H1 (cell line): ENCODE results near the gene ECPAS. TPM values are rescaled to one million over a fixed set of nuclear protein-coding genes. Genes with fewer than 3 reads are reported as not detected.

Source experiments
- BRCA1 ChIP-seq: IDR thresholded peaks from 2 replicates; pipeline ENCODE4 v1.6.1; 2012; ENCODE audit warnings: low read depth, low read length, improper control_type of control experiment
- FOSL1 ChIP-seq: IDR thresholded peaks from 2 replicates; pipeline ENCODE4 v1.6.1; 2011; ENCODE audit warnings: mild to moderate bottlenecking, low read depth, low read length, moderate library complexity; ENCODE audit not compliant: insufficient read depth
- KDM5A ChIP-seq: fragments of 200-600 bp; IDR thresholded peaks from 2 replicates; pipeline ENCODE4 v1.7.1; 2012; ENCODE audit warnings: mild to moderate bottlenecking, low read length, inconsistent platforms, mixed read lengths
- POLR2A ChIP-seq, 2 experiments: IDR thresholded peaks; 1 replicate in 1 of 2; 2 replicates in 1 of 2; pipeline ENCODE4 v1.6.1; 2011; ENCODE audit warnings: low read depth in 2 of 2, low read length in 2 of 2, mild to moderate bottlenecking in 2 of 2; ENCODE audit errors: control extremely low read depth in 1 of 2
- RFX5 ChIP-seq: IDR thresholded peaks from 2 replicates; pipeline ENCODE4 v1.6.1; 2011; ENCODE audit warnings: low read depth, low read length, improper control_type of control experiment, borderline replicate concordance
- SRF ChIP-seq: IDR thresholded peaks from 2 replicates; pipeline ENCODE4 v1.6.1; 2011; ENCODE audit warnings: mild to moderate bottlenecking, low read depth, low read length, moderate library complexity
- TAF7 ChIP-seq: optimal IDR thresholded peaks from 2 replicates; pipeline ENCODE3; 2011; ENCODE audit warnings: low read depth, mild to moderate bottlenecking, inconsistent platforms, low read length, moderate library complexity, borderline replicate concordance
- YY1 ChIP-seq: IDR thresholded peaks from 2 replicates; pipeline ENCODE4 v1.6.1; 2011; ENCODE audit warnings: low read depth, mild to moderate bottlenecking, low read length
- polyA plus RNA-seq, 7 experiments: library from polyadenylated mRNA; depleted of rRNA in 3 of 7; stranded (reverse) in 5 of 7; unstranded in 2 of 7; fragments of >200 nt in 5 of 7; fragments of 200-250 nt in 2 of 7; gene quantifications; 1 replicate in 5 of 7; 2 replicates in 1 of 7; 4 replicates in 1 of 7; pipeline versions ENCODE4 v1.2.1 to v1.2.3, GENCODE V29; 2011 to 2013; ENCODE audit warnings: missing spikeins in 2 of 7, mixed read lengths in 2 of 7
- total RNA-seq: library from RNA; stranded (reverse); fragmentation: NEBNext Ultra II Directional; extraction: Animal tissue kit (Norgen Biotek cat#: 25700); gene quantifications from 2 replicates; pipeline ENCODE4 v1.2.1, GENCODE V29; 2021
- TF ChIP-seq, protein P1 (sequence below): fragments of 300-600 bp; sonication (generic); IDR thresholded peaks from 2 replicates; pipeline ENCODE4 v1.7.1; 2012; ENCODE audit warnings: low read length, moderate library complexity, mild to moderate bottlenecking, inconsistent platforms; ENCODE audit not compliant: insufficient replicate concordance
- TF ChIP-seq, protein P2 (sequence below): IDR thresholded peaks from 2 replicates; pipeline ENCODE4 v1.6.1; 2011; ENCODE audit warnings: low read length, improper control_type of control experiment
- TF ChIP-seq, protein P3 (sequence below): IDR thresholded peaks from 2 replicates; pipeline ENCODE4 v1.6.1; 2012; ENCODE audit warnings: inconsistent platforms

Gene ECPAS
- total and polyA plus RNA-seq, 2 of the 8 experiments (the other 6 are each of a cell fraction or from before 2014, with no cell fraction given), result 20.9 to 131 TPM

DNA sequence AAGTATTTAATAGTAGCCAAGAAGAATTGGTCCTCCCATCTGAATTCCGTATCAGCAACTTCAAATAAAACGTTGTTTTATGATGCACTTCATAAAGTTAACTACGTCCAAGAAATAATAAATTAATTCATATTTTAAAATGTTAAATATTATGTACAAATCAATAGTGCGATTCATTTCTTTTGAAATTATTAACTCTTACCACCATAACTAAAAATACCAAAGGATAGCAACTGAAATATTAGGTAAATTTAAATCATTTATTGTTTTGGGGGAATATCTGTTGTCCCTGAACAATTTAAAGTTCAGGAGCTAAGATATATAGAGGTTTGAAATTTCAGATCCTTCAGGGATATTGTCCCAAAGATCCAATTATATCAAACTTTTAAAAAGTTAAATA is 154.1 kb downstream of the ECPAS start, which contains the start of gene OR2K2 (continued):
- TF ChIP-seq, protein P1, sequence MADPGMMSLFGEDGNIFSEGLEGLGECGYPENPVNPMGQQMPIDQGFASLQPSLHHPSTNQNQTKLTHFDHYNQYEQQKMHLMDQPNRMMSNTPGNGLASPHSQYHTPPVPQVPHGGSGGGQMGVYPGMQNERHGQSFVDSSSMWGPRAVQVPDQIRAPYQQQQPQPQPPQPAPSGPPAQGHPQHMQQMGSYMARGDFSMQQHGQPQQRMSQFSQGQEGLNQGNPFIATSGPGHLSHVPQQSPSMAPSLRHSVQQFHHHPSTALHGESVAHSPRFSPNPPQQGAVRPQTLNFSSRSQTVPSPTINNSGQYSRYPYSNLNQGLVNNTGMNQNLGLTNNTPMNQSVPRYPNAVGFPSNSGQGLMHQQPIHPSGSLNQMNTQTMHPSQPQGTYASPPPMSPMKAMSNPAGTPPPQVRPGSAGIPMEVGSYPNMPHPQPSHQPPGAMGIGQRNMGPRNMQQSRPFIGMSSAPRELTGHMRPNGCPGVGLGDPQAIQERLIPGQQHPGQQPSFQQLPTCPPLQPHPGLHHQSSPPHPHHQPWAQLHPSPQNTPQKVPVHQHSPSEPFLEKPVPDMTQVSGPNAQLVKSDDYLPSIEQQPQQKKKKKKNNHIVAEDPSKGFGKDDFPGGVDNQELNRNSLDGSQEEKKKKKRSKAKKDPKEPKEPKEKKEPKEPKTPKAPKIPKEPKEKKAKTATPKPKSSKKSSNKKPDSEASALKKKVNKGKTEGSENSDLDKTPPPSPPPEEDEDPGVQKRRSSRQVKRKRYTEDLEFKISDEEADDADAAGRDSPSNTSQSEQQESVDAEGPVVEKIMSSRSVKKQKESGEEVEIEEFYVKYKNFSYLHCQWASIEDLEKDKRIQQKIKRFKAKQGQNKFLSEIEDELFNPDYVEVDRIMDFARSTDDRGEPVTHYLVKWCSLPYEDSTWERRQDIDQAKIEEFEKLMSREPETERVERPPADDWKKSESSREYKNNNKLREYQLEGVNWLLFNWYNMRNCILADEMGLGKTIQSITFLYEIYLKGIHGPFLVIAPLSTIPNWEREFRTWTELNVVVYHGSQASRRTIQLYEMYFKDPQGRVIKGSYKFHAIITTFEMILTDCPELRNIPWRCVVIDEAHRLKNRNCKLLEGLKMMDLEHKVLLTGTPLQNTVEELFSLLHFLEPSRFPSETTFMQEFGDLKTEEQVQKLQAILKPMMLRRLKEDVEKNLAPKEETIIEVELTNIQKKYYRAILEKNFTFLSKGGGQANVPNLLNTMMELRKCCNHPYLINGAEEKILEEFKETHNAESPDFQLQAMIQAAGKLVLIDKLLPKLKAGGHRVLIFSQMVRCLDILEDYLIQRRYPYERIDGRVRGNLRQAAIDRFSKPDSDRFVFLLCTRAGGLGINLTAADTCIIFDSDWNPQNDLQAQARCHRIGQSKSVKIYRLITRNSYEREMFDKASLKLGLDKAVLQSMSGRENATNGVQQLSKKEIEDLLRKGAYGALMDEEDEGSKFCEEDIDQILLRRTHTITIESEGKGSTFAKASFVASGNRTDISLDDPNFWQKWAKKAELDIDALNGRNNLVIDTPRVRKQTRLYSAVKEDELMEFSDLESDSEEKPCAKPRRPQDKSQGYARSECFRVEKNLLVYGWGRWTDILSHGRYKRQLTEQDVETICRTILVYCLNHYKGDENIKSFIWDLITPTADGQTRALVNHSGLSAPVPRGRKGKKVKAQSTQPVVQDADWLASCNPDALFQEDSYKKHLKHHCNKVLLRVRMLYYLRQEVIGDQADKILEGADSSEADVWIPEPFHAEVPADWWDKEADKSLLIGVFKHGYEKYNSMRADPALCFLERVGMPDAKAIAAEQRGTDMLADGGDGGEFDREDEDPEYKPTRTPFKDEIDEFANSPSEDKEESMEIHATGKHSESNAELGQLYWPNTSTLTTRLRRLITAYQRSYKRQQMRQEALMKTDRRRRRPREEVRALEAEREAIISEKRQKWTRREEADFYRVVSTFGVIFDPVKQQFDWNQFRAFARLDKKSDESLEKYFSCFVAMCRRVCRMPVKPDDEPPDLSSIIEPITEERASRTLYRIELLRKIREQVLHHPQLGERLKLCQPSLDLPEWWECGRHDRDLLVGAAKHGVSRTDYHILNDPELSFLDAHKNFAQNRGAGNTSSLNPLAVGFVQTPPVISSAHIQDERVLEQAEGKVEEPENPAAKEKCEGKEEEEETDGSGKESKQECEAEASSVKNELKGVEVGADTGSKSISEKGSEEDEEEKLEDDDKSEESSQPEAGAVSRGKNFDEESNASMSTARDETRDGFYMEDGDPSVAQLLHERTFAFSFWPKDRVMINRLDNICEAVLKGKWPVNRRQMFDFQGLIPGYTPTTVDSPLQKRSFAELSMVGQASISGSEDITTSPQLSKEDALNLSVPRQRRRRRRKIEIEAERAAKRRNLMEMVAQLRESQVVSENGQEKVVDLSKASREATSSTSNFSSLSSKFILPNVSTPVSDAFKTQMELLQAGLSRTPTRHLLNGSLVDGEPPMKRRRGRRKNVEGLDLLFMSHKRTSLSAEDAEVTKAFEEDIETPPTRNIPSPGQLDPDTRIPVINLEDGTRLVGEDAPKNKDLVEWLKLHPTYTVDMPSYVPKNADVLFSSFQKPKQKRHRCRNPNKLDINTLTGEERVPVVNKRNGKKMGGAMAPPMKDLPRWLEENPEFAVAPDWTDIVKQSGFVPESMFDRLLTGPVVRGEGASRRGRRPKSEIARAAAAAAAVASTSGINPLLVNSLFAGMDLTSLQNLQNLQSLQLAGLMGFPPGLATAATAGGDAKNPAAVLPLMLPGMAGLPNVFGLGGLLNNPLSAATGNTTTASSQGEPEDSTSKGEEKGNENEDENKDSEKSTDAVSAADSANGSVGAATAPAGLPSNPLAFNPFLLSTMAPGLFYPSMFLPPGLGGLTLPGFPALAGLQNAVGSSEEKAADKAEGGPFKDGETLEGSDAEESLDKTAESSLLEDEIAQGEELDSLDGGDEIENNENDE, result no peak
- no peak for TF ChIP-seq RFX5
- no peak for TF ChIP-seq YY1
- no peak for TF ChIP-seq BRCA1
- TF ChIP-seq, protein P2, sequence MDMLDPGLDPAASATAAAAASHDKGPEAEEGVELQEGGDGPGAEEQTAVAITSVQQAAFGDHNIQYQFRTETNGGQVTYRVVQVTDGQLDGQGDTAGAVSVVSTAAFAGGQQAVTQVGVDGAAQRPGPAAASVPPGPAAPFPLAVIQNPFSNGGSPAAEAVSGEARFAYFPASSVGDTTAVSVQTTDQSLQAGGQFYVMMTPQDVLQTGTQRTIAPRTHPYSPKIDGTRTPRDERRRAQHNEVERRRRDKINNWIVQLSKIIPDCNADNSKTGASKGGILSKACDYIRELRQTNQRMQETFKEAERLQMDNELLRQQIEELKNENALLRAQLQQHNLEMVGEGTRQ, result no peak
- TF ChIP-seq KDM5A, result no peak
- no peak for TF ChIP-seq SRF
- TF ChIP-seq TAF7, result no peak
- TF ChIP-seq, protein P3, sequence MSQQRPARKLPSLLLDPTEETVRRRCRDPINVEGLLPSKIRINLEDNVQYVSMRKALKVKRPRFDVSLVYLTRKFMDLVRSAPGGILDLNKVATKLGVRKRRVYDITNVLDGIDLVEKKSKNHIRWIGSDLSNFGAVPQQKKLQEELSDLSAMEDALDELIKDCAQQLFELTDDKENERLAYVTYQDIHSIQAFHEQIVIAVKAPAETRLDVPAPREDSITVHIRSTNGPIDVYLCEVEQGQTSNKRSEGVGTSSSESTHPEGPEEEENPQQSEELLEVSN, result no peak
- no peak for TF ChIP-seq FOSL1
- TF ChIP-seq POLR2A (IDR thresholded peaks at IDR 0.05; ENCODE audit: control extremely low read depth in 1 of 2, low read depth in 2 of 2, low read length in 2 of 2), result no peak
